WTC11 (cell line): ENCODE measurements around the gene XIAP.

Experiments used
- TCF7 ChIP-seq: sonication (generic); formaldehyde crosslinking; IDR thresholded peaks from 2 replicates; pipeline ENCODE4 v1.8.0; 2022; ENCODE audit warnings: mild to moderate bottlenecking, low read depth, missing genetic modification reagents, moderate library complexity
- TF ChIP-seq, protein P1 (sequence below): sonication (generic); formaldehyde crosslinking; IDR thresholded peaks from 2 replicates; pipeline ENCODE4 v1.8.0; 2022; ENCODE audit warnings: mild to moderate bottlenecking, missing genetic modification reagents
- TF ChIP-seq, protein P2 (sequence below): fragments of 200-600 bp; IDR thresholded peaks from 2 replicates; pipeline ENCODE4 v1.8.0; 2022; ENCODE audit warnings: antibody characterized with exemption
- TF ChIP-seq, protein P3 (sequence below): sonication (generic); formaldehyde crosslinking; IDR thresholded peaks from 2 replicates; pipeline ENCODE4 v1.8.1; 2023; ENCODE audit warnings: mild to moderate bottlenecking, missing genetic modification reagents, moderate library complexity

DNA sequence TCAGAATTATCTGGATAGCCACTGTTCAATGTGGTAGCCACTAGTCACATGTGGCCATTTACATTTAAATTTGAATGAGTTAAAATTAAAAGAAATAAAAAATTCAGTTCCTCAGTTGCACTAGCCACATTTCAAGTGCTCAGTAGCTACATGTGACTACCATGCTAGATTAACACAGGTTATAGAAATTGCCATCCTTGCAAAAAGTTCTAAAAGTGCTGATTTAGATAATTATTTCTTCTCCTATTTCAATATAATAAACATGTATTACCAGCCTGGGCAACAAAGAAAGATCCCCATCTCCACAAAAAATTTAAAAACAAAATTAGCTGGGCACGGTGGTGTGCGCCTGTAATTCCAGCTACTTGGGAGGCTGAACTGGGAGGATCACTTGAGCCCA, 90.0 kb downstream of the XIAP start:
- TF ChIP-seq TCF7 (CRISPR knock-in tag), result no peak
- TF ChIP-seq, protein P1, sequence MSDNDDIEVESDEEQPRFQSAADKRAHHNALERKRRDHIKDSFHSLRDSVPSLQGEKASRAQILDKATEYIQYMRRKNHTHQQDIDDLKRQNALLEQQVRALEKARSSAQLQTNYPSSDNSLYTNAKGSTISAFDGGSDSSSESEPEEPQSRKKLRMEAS, result no peak
- TF ChIP-seq, protein P2, sequence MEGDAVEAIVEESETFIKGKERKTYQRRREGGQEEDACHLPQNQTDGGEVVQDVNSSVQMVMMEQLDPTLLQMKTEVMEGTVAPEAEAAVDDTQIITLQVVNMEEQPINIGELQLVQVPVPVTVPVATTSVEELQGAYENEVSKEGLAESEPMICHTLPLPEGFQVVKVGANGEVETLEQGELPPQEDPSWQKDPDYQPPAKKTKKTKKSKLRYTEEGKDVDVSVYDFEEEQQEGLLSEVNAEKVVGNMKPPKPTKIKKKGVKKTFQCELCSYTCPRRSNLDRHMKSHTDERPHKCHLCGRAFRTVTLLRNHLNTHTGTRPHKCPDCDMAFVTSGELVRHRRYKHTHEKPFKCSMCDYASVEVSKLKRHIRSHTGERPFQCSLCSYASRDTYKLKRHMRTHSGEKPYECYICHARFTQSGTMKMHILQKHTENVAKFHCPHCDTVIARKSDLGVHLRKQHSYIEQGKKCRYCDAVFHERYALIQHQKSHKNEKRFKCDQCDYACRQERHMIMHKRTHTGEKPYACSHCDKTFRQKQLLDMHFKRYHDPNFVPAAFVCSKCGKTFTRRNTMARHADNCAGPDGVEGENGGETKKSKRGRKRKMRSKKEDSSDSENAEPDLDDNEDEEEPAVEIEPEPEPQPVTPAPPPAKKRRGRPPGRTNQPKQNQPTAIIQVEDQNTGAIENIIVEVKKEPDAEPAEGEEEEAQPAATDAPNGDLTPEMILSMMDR, result no peak
- TF ChIP-seq, protein P3, sequence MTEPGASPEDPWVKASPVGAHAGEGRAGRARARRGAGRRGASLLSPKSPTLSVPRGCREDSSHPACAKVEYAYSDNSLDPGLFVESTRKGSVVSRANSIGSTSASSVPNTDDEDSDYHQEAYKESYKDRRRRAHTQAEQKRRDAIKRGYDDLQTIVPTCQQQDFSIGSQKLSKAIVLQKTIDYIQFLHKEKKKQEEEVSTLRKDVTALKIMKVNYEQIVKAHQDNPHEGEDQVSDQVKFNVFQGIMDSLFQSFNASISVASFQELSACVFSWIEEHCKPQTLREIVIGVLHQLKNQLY (CRISPR knock-in tag), result no peak
